HUDEP-2 (cell line): Measurements from ENCODE around the gene MAPK7.

Experiments used
- DNase-seq, 76 experiments: peaks; one replicate each; lab custom pipeline; 2025; ENCODE audit not compliant: unreplicated experiment in 76 of 76; lab: John Stamatoyannopoulos, UW

The MAPK7 gene

DNA sequence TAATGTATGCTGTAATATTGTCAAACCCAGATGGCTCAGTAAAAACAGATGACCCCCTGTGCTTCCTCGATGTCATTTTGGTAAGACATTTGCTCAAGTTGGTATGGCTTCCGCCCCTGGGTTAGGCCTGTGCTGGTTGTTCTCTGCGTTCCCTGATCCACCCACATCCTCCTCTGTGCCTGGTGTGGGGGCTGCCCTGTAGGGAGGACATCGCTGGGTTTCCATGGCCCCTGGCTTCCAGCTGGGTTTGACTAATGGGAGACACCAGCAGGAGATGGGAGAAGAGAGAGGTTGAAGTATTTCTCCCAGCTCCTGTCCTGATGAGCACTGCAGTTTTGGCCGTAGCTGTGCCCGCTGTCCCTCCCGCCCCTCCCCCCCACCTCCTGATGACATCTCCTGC is 13.1 kb downstream of the MAPK7 start:
- DNase-seq = no peak

DNA sequence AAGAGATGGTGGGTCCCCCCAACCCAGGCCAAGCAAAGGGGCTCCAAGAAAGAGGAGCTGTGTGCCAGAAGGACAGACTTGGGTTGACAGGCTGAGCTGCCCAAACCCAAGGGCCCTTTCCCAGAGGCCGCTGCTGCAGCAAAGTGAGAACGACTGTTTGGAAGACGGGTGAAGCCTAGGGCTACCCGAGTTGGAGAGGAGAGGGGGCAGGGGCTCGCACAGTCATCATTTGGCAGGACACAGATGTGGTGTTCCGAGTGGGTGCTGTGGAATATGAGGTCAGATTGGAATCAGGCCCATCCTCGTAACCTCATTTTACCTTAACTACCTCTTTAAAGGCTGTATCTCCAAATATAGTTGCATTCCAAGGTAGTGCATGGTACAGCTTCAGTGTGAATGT is 14.0 kb downstream of the MAPK7 start:
- no peak for DNase-seq

DNA sequence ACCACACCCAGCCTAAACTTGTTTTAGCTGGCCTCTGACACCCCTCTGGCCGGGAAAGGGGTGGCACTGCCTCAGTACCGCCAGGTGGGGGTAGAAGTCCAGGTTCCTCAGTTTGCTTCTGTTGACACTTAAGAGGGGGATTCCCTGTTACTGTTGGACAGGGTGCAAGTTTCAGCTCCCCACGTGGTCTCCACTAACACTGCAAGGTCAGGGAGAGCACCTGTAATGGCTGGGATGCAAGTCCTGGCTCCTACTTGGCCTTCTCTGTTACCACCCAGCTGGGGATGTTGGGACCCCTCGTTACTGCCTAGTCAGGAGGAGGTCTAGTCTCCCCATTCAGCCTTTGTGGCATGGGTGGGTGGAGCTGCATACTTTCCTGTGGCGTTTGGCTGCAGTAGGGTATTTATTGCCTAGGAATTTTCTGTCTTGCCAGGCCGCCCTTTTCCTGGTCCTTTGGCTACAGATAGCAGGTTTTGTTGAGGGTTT is 19.3 kb downstream of the MAPK7 start:
- no peak for DNase-seq

GRCh38 chr17:19398301-19399181 is 20.2 kb downstream of the MAPK7 start:
- no peak for DNase-seq

DNA sequence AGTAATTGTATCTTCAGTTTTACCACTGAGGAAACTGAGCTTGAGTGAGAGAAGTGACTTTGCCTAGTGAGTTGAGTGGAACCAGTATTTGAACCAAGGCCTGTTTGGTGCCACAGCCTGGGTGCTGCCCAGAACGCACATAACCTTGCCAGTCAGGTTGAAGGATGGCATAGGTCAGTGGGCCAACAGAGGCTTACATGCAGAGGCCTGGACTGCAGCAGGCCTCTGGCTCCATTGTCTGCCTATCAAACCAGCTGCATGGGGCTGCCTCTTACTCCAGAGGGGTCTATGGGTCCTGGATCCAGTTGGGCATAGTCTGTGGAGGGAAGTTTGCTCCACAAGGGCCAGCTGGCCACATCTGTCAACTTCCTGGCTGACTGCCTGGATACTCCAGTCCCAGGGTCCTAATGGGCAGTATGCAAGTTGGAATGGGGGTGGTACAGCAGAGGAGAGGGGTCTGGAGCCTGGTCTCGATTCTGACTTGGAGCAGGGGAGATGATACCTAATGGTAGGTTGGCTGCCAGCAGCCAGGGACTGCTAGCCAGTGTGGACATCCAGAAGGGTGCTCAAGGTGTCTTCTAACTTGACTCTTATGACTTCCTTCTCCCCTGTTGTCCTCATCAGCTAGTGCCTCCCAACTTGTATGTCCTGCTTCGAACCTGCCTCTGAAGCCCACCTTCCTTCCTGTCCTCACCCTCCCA is 21.6 kb downstream of the MAPK7 start:
- no peak for DNase-seq

DNA sequence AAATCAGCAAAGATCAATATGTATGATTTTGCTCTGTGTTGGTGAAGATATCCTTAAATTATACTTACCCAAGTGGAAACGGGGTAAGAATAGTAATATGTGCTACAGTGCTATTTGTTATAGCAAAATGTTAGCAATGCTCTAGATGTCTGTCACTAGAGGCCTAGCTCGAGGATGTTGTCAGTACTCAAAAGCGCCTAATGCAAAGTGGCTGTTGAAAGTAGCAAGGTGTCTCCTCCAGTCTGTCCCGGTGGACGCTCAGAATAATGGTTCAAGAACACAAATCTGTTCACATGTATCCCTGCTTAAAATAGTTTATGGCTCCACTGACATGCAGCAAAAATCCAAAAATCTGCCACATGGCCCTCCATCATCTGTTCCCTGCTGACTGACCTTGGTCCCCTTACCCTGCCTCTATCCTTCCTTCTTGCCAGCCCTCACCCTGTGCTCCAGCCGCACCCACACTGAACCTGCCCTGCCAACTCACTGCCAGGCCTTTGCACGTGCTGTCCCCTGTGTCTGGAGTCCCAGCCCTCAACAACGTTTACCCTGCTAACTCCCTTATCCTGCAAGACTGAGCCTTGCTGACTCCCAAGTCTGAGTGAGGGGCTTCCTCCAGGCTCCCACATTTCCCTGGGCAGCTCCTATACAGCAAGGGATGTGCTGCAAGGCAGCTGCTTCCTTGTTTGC is 23.2 kb downstream of the MAPK7 start:
- no peak for DNase-seq

DNA sequence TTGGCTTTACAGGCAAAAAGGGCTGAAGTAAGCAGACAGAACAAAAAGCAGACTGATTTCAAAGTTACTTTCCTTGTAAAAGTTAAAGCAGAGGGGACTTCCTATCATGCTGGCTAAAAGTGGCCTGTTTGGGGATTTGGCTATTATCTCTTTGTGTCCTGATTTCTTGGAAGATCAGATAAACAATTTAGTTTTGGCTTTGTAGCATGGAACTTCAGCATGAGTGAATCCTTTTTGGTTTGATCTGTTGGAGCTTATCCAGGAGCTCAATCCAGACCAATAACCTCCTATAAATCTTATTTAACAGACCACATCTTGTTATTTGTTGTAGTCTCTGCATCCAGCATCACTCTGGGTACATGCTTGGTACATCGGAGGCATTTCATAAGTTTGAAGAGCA is 23.9 kb downstream of the MAPK7 start:
- DNase-seq = no peak

DNA sequence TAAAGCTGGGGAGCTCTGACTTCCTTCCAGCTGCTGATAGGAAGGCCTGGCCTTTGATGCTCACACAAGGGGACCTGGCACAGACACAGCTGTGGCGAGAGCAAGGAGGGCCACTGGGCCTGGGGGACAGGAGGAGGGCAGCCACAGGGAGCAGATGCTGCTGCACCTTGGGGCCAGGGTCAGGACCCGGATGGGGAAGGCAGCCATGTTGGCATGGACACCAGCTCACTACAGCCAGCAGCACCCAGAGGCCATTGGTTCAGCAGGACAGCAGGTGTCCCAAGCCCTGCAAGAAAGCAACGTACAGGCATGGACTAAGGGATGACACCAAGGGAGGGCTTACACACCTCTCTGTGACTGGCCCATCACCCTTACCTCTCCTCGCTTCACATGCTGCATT is 24.7 kb downstream of the MAPK7 start:
- DNase-seq = no peak

DNA sequence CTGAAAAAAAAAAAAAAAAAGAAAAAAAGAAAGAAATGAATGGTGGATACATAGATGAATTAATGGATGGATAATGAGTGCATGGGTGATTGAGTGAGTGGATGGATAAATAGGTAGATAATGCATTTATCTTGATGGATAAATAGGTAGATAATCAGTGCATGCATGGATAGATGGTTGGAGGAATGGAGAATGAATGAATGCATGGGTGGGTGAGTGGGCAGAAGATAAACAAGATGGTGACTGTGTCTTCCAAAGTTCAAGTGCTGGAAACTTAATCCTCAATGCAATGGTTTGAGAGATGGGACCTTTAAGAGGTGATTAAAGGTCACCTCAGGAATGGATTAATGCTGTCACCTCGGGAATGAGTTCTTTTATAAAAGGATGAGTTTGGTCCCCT is 26.0 kb downstream of the MAPK7 start:
- no peak for DNase-seq

DNA sequence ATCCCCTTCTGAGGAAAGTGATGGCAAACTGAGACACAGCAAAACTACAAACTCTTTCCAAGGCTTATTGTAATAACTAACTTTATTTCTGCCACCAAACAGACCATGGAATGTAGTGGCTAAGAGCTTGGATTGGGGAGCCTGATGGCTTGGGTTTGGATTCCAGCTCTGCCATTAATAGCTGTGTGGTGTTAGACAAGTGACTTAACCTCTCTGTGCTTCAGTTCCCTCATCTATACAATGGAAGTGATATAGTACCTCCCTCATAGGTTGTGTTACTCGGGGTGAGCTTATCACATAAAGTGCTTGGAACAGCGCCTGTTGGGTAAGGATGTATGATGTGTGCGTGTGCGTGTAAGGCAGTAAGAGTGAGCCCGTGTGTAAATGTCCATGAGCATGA is 26.8 kb downstream of the MAPK7 start:
- no peak for DNase-seq

GRCh38 chr17:19407601-19408345 is 29.5 kb downstream of the MAPK7 start:
- DNase-seq = no peak

- DNase-seq = no peak
Observed at GRCh38 chr17:19408346-19408710, 30.0 kb downstream of the MAPK7 start.

DNA sequence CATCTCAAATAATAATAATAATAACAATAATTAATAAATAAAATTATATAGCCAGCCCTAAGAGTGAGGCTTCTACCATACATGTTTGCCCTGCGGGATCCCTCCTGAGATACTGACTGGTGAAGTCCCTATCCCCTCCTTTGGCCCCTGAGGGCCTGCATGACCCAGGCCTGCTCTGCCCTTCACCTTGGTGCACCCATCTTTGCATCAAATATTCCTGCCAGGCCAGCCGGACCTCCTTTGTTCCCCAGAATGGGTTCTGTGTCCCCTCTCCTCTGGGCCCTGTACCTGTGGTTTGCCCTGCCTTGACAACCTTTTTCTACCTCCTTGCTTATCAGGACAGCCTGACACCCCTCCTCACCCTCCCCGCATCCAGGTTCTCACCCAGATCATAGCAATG is 30.8 kb downstream of the MAPK7 start:
- DNase-seq = no peak

- DNase-seq = no peak
Observed at GRCh38 chr17:19409509-19409908, 31.2 kb downstream of the MAPK7 start.

DNA sequence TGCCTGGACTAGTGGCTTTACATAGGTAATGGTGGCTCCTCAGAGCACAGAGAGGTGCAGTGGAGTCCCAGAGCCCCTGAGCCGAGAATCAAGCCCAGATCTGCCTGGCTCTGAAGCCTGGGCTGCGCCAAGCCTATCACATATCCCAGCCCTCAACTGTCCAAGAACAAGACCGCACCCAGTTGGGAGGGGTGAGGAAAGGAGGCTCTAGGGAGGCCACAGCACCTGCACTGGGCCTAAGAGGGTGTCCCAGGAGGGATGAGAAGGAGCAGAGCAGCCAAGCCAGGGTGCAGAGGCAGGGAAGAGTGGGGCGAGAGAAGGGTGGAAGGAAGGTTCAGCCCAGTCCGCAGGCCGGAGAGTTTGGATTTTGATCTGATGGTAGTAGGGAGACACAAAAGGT is 31.8 kb downstream of the MAPK7 start:
- DNase-seq = no peak

GRCh38 chr17:19410875-19411620 is 32.8 kb downstream of the MAPK7 start, which contains the start of gene RNF112:
Gene RNF112 (plus strand): TSS chr17:19411232. CDS start chr17:19411409, 177 bp downstream.
- no peak for DNase-seq

GRCh38 chr17:19411631-19412030 is 33.3 kb downstream of the MAPK7 start:
- no peak for DNase-seq

GRCh38 chr17:19412510-19412909 is 34.2 kb downstream of the MAPK7 start:
- no peak for DNase-seq

- no peak for DNase-seq
Observed at GRCh38 chr17:19412984-19413383, 34.7 kb downstream of the MAPK7 start.

DNA sequence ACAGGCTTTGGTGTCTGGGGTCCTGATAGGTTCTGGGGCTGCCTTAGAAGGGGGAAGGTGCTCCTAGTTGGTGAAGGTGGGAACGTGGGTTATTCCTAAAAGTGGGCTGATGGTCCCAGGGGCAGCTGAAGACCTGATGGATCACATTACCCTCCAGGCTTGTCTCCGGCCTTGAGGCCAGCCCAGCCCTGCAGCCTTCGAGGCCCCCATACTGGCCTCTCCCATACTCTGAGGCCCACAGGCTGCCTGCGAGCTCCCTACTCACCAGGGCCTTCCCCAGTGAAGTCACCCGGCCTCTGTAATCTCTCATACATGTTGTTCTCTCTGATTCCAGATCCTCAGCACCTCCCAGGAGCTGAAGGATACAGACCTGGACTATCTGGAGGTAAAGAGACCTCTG is 35.5 kb downstream of the MAPK7 start:
- DNase-seq = no peak
